Measurements from ENCODE around the gene NKX1-2. TPM values are rescaled to one million over a fixed set of nuclear protein-coding genes. Genes with fewer than 3 reads are reported as not detected.

Gene NKX1-2
- total and polyA plus RNA-seq, 2 experiments from 2014 or later: 9.8 to 39.4 TPM

- TF ChIP-seq REST (IDR thresholded peaks at IDR 0.05; ENCODE audit: unreplicated experiment): no peak
Measured at GRCh38 chr10:124495162-124495561, 45.3 kb upstream of the NKX1-2 start (continued).

- Histone ChIP-seq H3K27ac (ENCODE audit: low read depth) (no peak overlapping the region), H4K20me1 (replicated peaks; ENCODE audit: insufficient read depth) (no peaks in the 10 kb centered on the region; the same call in 1 of the 2 replicates), H2AFZ (no peak overlapping the region), H3K4me2 (no peak overlapping the region), H3K4me3 (no peak overlapping the region), H3K9me2 (ENCODE audit: insufficient read depth) (no peaks in the 10 kb centered on the region), H3F3A (replicated peaks; ENCODE audit: low read depth) (0 out of 2 replicates have a peak, but pooled peaks cover 5% of the 10 kb centered on the region), H3K36me3 (ENCODE audit: insufficient read depth) (no peaks in the 10 kb centered on the region), H3K27me3 (ENCODE audit: insufficient read depth) (no peaks in the 10 kb centered on the region), H3K4me1 (ENCODE audit: insufficient read depth) (peaks cover 20% of the 10 kb centered on the region), H3K79me2 (replicated peaks; ENCODE audit: insufficient read depth) (no peaks in the 10 kb centered on the region)
- Mint-ChIP-seq H3K4me3 (no peak overlapping the region), H3K27me3 (ENCODE audit: insufficient read depth, low read depth, poor library complexity) (peaks cover 8% of the 10 kb centered on the region), H3K27ac (no peak overlapping the region), H3K9me3 (no peaks in the 10 kb centered on the region), H3K4me1 (peaks cover 36% of the 10 kb centered on the region), H3K36me3 (ENCODE audit: low read depth) (peaks cover 29% of the 10 kb centered on the region)
- ATAC-seq (no peak), DNase-seq (ENCODE audit: low spot score) (no peak)
- TF ChIP-seq JUNB (IDR thresholded peaks at IDR 0.05; ENCODE audit: unreplicated experiment) (no peak), POLR2AphosphoS5 (IDR thresholded peaks at IDR 0.05; ENCODE audit: low read depth) (no peak), NANOG (IDR thresholded peaks at IDR 0.05; ENCODE audit: borderline replicate concordance) (no peak), ETS1 (IDR thresholded peaks at IDR 0.05) (no peak), ZNF462 (CRISPR knock-in tag; IDR thresholded peaks at IDR 0.05) (no peak), EZH2phosphoT487 (IDR thresholded peaks at IDR 0.05; ENCODE audit: unreplicated experiment) (no peak), ZNF331 (CRISPR knock-in tag; IDR thresholded peaks at IDR 0.05; ENCODE audit: low read depth) (no peak), CREB1 (CRISPR knock-in tag; IDR thresholded peaks at IDR 0.05; ENCODE audit: low read depth) (no peak), ZNF114 (CRISPR knock-in tag; IDR thresholded peaks at IDR 0.05) (no peak), REST (IDR thresholded peaks at IDR 0.05; ENCODE audit: unreplicated experiment) (no peak)
Measured at GRCh38 chr10:124494046-124494807, 44.4 kb upstream of the NKX1-2 start.

All from GM23338 (cell line).